Measurements from ENCODE around the gene CDC5L. TPM values are rescaled to one million over a fixed set of nuclear protein-coding genes. Genes with fewer than 3 reads are reported as not detected.

Gene CDC5L
- polyA plus RNA-seq, 3 donors = 4.9 to 10.2 (median 7.4) TPM

- TF ChIP-seq, protein P1, sequence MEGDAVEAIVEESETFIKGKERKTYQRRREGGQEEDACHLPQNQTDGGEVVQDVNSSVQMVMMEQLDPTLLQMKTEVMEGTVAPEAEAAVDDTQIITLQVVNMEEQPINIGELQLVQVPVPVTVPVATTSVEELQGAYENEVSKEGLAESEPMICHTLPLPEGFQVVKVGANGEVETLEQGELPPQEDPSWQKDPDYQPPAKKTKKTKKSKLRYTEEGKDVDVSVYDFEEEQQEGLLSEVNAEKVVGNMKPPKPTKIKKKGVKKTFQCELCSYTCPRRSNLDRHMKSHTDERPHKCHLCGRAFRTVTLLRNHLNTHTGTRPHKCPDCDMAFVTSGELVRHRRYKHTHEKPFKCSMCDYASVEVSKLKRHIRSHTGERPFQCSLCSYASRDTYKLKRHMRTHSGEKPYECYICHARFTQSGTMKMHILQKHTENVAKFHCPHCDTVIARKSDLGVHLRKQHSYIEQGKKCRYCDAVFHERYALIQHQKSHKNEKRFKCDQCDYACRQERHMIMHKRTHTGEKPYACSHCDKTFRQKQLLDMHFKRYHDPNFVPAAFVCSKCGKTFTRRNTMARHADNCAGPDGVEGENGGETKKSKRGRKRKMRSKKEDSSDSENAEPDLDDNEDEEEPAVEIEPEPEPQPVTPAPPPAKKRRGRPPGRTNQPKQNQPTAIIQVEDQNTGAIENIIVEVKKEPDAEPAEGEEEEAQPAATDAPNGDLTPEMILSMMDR (IDR thresholded peaks at IDR 0.05) = no peak
- peak overlapping the region; percentile 87 for H2AFZ ChIP-seq (ENCODE audit: insufficient read depth, low read depth, low read length, poor library complexity, severe bottlenecking)
- H3K27me3 ChIP-seq (ENCODE audit: control insufficient read depth in 2 of 2, insufficient read depth in 2 of 2, low read length in 2 of 2) = no peaks in the 10 kb centered on the region
- DNase-seq = peak; percentile 12 to 62 (median 51)
- peak overlapping the region; percentile 90 to 94 (median 91) for H3K4me3 ChIP-seq (replicated peaks in 1 of 3; ENCODE audit: low read depth in 2 of 3, low read length in 3 of 3)
- WGBS (ENCODE audit: insufficient coverage) = 6% methylated on average over 7 of the region's 8 CpGs
- H3K4me2 ChIP-seq (replicated peaks; ENCODE audit: extremely low read depth, low read length, poor library complexity, severe bottlenecking) = peak overlapping the region; percentile 98
- peaks cover 40% of the 10 kb centered on the region for H3K4me1 Mint-ChIP-seq
- intact Hi-C loops (cut with micrococcal nuclease) = loop anchor here in 1 of 2 donors (5.0 kb wide), 1 partner anchor 120 kb away; the partner anchor contains the start of gene NFKBIE
- peak overlapping the region; percentile 97 for H3K9ac ChIP-seq (ENCODE audit: insufficient read depth, low read length, poor library complexity, severe bottlenecking)
- peaks cover 35% of the 10 kb centered on the region for H4K20me1 ChIP-seq (ENCODE audit: insufficient read depth, low read length)
- H3K27ac ChIP-seq (ENCODE audit: low read depth in 1 of 2, low read length in 2 of 2) = peak overlapping the region; percentile 97 to 98
- peaks cover 40% of the 10 kb centered on the region for H3K79me2 ChIP-seq (ENCODE audit: insufficient read depth, low read length)
- peak overlapping the region; percentile 94 for H3K4me3 Mint-ChIP-seq
- H3K9me3 Mint-ChIP-seq = peaks cover 0 to 2% (median 0%) of the 10 kb centered on the region in 7 donors
- H3K27me3 Mint-ChIP-seq (ENCODE audit: low read depth in 3 of 3) = no peaks in the 10 kb centered on the region
- peak overlapping the region; percentile 96 to 99 (median 99) for H3K27ac Mint-ChIP-seq
- no peaks in the 10 kb centered on the region for H3K9me3 ChIP-seq (replicated peaks in 1 of 2; ENCODE audit: control insufficient read depth in 1 of 2, insufficient read depth in 1 of 2, low read length in 2 of 2)
- peaks cover 35 to 39% of the 10 kb centered on the region in 2 donors for H3K4me1 ChIP-seq (ENCODE audit: control insufficient read depth in 1 of 2, insufficient read depth in 2 of 2, low read length in 2 of 2)
- peaks cover 9 to 19% of the 10 kb centered on the region in 2 donors for H3K36me3 ChIP-seq (replicated peaks in 1 of 2; ENCODE audit: control insufficient read depth in 1 of 2, insufficient read depth in 2 of 2, low read length in 2 of 2)
- peaks cover 25 to 26% of the 10 kb centered on the region in 2 donors for H3K36me3 Mint-ChIP-seq
Observed at GRCh38 chr6:44386929-44387345, 569 bp upstream of the CDC5L start.

DNA sequence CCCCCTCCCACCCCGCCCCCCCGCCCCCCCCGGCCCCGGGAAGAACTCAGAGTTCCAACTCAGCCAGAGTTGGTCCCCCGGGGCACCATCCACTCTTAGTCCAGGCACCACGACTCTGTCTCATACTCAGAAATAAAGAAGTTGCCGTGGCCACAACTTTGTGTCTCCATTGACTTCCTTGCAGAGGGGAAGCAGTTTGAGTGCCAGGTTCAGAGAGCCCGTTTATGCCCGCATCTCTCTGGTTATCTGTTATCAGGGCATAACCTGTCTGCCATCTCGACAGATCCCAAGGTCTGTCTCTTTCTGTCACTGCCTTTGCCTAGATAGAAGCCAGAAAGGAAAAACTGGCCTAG, 605 bp downstream of the CDC5L start:
- Histone ChIP-seq H3K27me3 (ENCODE audit: control insufficient read depth in 2 of 2, insufficient read depth in 2 of 2, low read length in 2 of 2) (no peaks in the 10 kb centered on the region), H2AFZ (ENCODE audit: insufficient read depth, low read depth, low read length, poor library complexity, severe bottlenecking) (peak overlapping the region; percentile 73), H3K4me2 (replicated peaks; ENCODE audit: extremely low read depth, low read length, poor library complexity, severe bottlenecking) (peak overlapping the region; percentile 98), H3K36me3 (replicated peaks in 1 of 2; ENCODE audit: control insufficient read depth in 1 of 2, insufficient read depth in 2 of 2, low read length in 2 of 2) (peaks cover 20 to 30% of the 10 kb centered on the region in 2 donors), H3K4me1 (ENCODE audit: control insufficient read depth in 1 of 2, insufficient read depth in 2 of 2, low read length in 2 of 2) (peaks cover 24 to 28% of the 10 kb centered on the region in 2 donors), H3K4me3 (replicated peaks in 1 of 3; ENCODE audit: low read depth in 2 of 3, low read length in 3 of 3) (peak overlapping the region; percentile 90 to 94 (median 91)), H3K9ac (ENCODE audit: insufficient read depth, low read length, poor library complexity, severe bottlenecking) (peak overlapping the region; percentile 97), H3K79me2 (ENCODE audit: insufficient read depth, low read length) (peaks cover 45% of the 10 kb centered on the region), H3K27ac (ENCODE audit: low read depth in 1 of 2, low read length in 2 of 2) (peak overlapping the region; percentile 97 to 98), H4K20me1 (ENCODE audit: insufficient read depth, low read length) (peaks cover 47% of the 10 kb centered on the region), H3K9me3 (replicated peaks in 1 of 2; ENCODE audit: control insufficient read depth in 1 of 2, insufficient read depth in 1 of 2, low read length in 2 of 2) (no peaks in the 10 kb centered on the region)
- TF ChIP-seq, protein P1 (IDR thresholded peaks at IDR 0.05) = no peak
- peaks cover 0 to 2% (median 0%) of the 10 kb centered on the region in 7 donors for H3K9me3 Mint-ChIP-seq
- H3K27ac Mint-ChIP-seq = peak overlapping the region; percentile 96 to 99 (median 99)
- H3K4me1 Mint-ChIP-seq = peaks cover 31% of the 10 kb centered on the region
- peak overlapping the region; percentile 94 for H3K4me3 Mint-ChIP-seq
- H3K36me3 Mint-ChIP-seq = peaks cover 34 to 36% of the 10 kb centered on the region in 2 donors
- no peaks in the 10 kb centered on the region for H3K27me3 Mint-ChIP-seq (ENCODE audit: low read depth in 3 of 3)
- DNase-seq = peak in 1 of 3 donors; percentile 46
- intact Hi-C loops (cut with micrococcal nuclease) = loop anchor here in 1 of 2 donors (5.0 kb wide), 1 partner anchor 121 kb away; the partner anchor contains the start of gene NFKBIE
- 0% methylated on average over 6 of the region's 10 CpGs for WGBS (ENCODE audit: insufficient coverage)
